GM12891 (cell line): Measurements from ENCODE around the gene TMEM135.

Source experiments
- DNase-seq: peaks from one replicate; pipeline ENCODE4 v3.0.0; 2011; ENCODE audit warnings: low spot score; ENCODE audit not compliant: insufficient read length
- FAIRE-seq: peaks from 2 replicates; lab custom pipeline; 2011; peaks lifted over from hg19 to GRCh38; lab: Jason Lieb, UNC
- PAX5 ChIP-seq: IDR thresholded peaks from 2 replicates; pipeline ENCODE4 v1.6.1; 2011; ENCODE audit warnings: low read length, moderate library complexity, mild to moderate bottlenecking; ENCODE audit not compliant: insufficient read depth, severe bottlenecking
- POLR2A ChIP-seq: IDR thresholded peaks from 2 replicates; pipeline ENCODE4 v1.6.1; 2011; ENCODE audit warnings: low read depth, low read length, control low read depth
- POLR2AphosphoS5 ChIP-seq: IDR thresholded peaks from 2 replicates; pipeline ENCODE4 v1.6.1; 2011; ENCODE audit warnings: low read depth, low read length, control low read depth
- POU2F2 ChIP-seq: IDR thresholded peaks from 2 replicates; pipeline ENCODE4 v1.6.1; 2011; ENCODE audit warnings: low read depth, mild to moderate bottlenecking, control low read depth, low read length, moderate library complexity
- SPI1 ChIP-seq: IDR thresholded peaks from 2 replicates; pipeline ENCODE4 v1.6.1; 2011; ENCODE audit warnings: low read depth, low read length, control low read depth
- TAF1 ChIP-seq: IDR thresholded peaks from 2 replicates; pipeline ENCODE4 v1.6.1; 2011; ENCODE audit warnings: low read depth, low read length, control low read depth

Gene TMEM135

DNA sequence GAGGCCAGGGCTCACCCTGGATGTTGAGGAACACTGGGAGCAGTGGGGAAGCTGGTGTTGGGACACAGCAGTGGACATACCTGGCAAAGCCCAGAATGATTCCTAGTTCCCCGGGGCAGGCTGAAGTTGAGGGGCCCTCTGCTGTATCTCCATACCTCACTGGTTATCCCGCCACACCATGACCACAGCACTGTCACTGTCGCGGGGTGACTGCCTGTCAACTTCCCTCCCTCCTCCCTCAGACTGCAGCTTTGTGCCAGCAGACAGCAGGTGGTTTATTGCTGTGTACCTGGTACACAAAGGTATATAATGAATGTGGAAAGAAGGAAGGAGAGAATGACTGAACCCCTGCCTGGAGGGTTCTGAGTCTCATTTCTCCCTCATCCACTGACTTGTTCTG lies 318.7 kb downstream of the TMEM135 start:
- DNase-seq (no peak), FAIRE-seq (no peak)
- no peak for TF ChIP-seq SPI1
- no peak for TF ChIP-seq POLR2AphosphoS5
- TF ChIP-seq POU2F2: no peak
- no peak for TF ChIP-seq PAX5
- TF ChIP-seq TAF1: no peak
- TF ChIP-seq POLR2A: no peak

DNA sequence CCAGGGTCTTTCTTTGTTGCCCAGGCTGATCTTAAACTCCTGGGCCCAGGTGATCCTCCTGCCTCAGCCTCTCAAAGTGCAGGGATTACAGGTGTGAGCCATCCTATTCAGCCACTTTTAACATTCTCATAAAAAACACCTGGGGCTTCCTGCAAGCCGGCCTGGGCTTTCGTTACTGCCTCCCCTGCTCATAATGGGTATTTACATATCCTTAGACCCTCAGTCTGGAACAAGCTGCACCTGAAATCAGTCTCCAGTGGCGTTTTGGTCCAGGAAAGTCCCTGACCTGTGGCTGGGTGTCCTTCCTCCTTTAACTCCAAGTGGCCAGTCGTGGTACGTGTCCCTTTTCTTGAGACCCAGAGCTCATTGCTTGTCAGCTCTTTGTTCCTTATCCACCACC lies 320.7 kb downstream of the TMEM135 start:
- no peak for DNase-seq
- FAIRE-seq: no peak
- TF ChIP-seq PAX5: no peak

DNA sequence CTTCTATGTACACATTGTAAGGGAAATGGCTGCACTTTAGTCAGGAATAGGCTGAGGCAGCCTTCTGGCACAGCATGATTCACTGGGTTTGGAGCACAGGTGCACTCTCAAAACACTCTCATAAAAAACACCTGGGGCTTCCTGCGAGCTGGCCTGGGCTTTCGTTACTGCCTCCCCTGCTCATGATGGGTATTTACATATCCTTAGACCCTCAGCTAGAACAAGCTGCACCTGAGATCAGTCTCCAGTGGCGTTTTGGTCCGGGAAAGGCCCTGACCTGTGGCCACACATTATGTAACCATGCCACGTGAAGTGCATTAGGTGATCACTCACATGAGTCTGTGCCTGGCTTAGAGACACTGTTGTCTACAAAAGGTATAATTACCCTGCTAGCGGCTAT lies 321.7 kb downstream of the TMEM135 start:
- DNase-seq (no peak), FAIRE-seq (no peak)
- no peak for TF ChIP-seq SPI1
- TF ChIP-seq POLR2AphosphoS5: no peak
- no peak for TF ChIP-seq TAF1
- TF ChIP-seq POLR2A: no peak
- TF ChIP-seq PAX5: no peak
- TF ChIP-seq POU2F2: no peak

DNA sequence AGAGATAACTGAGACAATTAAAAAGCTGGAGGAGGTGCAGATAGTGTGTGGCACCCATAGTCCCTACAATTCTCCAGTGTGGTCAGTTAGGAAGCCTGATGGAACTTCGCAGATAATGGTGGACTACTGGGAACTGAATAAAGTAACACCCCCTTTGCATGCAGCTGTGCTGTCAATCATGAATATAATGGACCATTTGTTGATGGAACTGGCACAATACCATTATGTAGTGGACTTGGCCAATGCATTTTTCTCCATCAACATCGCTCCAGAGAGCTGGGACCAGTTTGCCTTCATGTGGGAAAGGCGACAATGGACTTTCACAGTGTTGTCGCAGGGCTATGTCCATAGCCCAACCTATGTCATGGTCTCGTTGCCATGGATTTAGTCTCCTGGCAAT lies 324.2 kb downstream of the TMEM135 start:
- TF ChIP-seq POLR2A (no peak), TAF1 (no peak), SPI1 (no peak), POU2F2 (no peak), POLR2AphosphoS5 (no peak), PAX5 (no peak)
- FAIRE-seq (no peak), DNase-seq (no peak)

DNA sequence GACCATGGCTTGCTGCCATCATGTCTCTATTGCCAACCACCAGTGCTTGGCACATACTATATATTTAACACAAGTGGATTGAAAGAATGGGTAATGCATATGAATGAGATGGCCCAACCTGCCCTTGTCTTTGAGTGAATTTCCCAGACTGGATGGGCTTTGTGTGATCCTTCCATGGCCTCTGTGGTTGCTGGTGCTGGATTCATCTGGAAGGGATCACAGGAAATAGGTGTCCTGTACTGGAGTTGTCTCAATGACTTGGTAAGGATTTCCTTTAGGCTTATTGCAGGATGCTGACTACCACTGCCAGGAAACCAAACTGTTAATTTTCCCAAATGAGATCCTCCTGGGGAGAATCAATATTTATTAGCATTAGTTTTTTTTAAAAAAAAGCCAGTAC lies 328.6 kb downstream of the TMEM135 start:
- TF ChIP-seq POLR2AphosphoS5 (no peak), TAF1 (no peak), POU2F2 (no peak), SPI1 (no peak), PAX5 (no peak), POLR2A (no peak)
- DNase-seq (no peak), FAIRE-seq (no peak)

DNA sequence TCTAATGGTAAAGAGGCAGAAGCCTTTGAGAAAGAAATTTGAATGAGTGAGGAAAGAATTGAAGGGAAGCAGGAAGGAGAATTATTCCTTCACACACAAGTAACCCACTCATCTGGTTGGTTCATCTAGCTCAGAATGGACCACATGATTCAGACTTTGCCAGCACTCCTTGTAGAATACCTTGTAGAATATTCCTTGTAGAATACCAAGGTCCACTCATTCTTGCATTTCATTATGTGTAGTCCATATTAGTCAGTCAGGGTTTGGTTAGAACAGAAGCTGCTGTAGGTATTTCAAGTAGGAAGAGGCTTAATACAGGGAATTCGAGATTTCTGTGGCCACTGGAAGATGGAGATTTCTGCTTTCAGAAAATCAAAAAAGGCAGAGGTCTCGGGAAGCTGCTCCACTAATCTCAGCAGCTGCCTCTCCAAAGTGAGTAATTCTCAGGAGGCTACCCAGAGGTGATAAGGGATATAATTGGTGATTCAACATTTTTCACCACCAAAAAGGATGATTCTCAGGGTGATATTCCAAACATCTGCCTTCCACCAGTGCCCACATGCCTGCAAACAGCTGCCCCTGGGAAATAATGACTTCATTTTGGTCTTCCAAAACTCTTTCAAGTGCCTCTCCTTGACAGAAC lies 329.1 kb downstream of the TMEM135 start:
- no peak for TF ChIP-seq TAF1
- no peak for TF ChIP-seq POLR2A
- TF ChIP-seq POU2F2: no peak
- TF ChIP-seq PAX5: no peak
- TF ChIP-seq SPI1: no peak
- TF ChIP-seq POLR2AphosphoS5: no peak
- FAIRE-seq (no peak), DNase-seq (no peak)

DNA sequence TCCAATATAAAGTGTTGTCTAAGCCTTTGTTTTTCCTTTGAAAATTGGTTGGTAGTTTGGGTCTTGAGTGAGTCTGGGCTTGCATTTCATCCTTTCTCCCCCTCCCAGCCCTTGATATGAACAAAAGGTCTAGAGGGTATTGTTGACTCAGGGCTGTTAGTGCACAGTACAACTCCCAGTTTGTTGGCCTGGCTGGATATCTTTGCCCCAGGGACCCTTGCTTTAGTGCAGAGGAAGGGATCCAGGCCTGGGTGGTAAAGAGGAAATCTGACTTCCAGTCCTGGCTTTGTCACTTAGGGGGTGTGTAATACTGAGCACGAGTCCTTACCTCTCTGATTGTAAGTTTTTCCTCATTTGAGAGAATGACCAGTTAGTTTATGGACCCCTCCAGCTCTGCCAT lies 330.4 kb downstream of the TMEM135 start:
- TF ChIP-seq SPI1 (no peak), PAX5 (no peak), POLR2A (no peak), TAF1 (no peak), POLR2AphosphoS5 (no peak), POU2F2 (no peak)
- FAIRE-seq (no peak), DNase-seq (no peak)

DNA sequence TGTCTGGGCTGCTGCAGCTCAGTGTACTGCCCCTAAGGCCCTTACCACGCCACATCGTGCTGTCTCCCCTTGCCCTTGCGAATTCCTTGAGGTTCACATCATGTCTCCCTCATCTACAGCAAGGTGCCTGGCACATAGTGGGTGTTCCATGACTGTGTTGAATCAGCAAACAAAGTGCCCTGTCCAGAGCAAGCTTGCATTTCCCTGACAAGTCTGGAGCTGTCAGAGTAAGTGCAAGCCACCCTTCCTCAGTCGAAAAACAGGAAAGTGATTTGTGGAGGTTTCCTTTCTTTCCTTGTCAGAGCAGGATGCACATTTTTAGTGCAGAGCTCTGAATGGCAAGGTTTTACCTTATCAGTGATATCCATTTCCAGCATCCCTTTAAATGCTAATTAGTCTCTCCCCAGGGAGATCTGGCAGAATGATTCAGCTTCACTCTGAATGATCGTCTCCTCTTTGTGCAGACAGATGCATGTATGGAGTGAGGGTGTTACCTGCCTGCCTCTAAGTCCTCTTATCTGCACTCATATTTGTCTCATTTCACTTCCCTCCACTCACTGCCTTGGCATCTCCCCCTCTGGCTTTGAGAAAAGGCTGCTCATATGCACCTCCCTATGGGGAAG lies 331.2 kb downstream of the TMEM135 start:
- TF ChIP-seq POU2F2 (no peak), POLR2A (no peak), PAX5 (no peak), POLR2AphosphoS5 (no peak), TAF1 (no peak), SPI1 (no peak)
- FAIRE-seq (no peak), DNase-seq (no peak)

DNA sequence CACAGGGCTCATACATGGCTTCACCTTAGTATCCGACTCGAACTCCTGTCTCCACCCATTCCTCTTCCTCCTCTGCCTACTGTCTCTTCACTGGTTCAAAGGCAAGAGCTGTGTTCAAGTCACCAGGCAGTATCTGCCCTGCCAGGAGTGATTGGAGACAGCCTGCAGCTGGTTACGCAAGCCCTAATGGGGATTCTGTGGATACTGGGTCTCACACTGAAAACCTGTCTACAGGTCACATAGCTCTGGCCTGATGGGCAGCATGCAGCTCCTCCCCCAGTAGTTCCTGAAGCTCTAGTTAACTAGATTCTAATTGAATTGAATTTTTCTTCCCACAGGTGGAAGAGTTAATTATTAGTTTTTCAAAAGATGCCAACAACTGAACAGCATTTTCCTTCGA lies 332.2 kb downstream of the TMEM135 start:
- FAIRE-seq (no peak), DNase-seq (no peak)
- TF ChIP-seq POLR2A (no peak), TAF1 (no peak), POU2F2 (no peak), POLR2AphosphoS5 (no peak), SPI1 (no peak), PAX5 (no peak)

DNA sequence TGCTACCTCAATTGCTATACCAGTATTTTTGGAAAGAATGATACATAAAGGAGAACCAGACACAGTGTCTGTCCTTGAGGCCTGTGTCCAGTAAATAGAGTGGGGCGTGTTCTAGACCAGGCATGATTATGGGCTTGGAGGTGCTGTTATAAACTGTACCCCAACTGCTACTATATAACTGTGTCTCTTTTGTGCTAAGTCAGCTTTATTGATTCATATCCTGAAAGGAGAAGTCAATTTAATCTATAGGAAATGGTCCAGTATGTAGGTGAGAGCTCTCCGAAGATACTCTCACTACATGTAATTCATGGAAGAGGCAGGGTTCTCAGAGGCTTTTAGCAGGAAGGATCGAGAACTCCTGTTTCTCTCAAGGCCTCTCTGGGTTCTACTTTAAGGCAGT lies 334.3 kb downstream of the TMEM135 start:
- no peak for FAIRE-seq
- TF ChIP-seq POU2F2 (no peak), POLR2AphosphoS5 (no peak), PAX5 (no peak), SPI1 (no peak), TAF1 (no peak), POLR2A (no peak)
- DNase-seq: no peak
